ENCODE results near the gene COL9A3.

COL9A3 gene

DNA sequence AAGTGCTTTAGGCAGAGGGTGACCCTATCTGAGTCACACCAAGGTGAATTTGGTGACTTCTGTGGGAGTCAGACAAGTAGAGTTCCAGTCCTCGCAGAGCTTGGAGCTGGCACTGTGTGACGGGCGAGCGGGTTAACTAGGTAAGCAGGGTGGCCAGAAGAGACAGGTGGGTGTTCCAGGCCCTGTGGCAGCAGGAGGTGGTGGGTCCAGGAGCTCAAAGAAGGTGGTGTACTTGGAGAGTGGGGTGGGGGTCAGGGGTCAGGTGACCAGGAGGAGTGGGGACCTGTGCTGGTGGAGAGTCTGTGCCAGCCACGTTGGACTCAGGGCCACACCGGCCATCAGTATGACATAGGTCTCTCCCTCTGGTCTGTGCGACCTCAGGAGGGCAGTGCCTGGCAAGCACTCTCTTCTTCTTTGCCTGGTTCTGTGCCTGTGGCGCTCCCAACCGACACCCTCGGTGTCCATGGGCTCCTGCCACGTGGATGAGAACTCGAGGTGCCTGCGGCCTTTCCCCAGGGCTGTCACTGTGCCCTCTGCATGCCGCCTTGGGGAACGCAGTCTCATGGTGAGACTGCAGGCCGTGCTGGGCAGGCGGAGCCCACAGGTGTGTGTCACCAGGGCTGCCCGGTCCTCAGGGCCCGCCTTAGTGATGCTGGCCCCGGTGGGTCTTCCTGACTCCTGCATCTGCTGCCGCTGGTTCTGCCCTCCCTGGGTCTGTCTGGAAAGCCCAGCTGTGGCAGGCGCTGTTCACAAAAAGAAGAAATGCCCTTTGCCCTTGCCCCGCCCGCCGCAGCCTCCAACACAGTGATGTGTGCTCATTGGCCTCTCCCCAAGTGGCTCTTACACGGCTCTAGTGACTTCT lies 18.9 kb upstream of the COL9A3 start:
- DNase-seq, result no peak

DNA sequence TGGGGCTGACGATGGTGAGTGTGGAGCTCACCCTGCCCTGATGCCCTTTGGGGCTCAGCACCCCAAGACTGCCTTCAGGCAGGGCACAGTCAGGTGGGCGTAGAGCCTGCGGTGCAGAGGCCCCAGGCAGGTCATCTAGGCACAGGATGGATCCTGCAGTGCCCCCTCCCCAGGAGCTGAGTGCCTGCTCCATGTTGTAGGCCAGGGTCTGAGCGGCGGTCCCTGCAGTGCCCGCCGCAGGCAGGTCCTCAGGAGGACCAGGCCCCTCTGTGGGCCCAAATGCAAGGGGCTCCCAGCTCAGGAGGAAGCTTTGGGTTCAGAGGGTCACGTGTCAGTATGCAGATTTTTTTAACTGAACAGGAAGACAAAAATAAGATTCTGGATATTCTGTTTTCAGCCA lies 17.8 kb upstream of the COL9A3 start:
- no peak for DNase-seq

DNA sequence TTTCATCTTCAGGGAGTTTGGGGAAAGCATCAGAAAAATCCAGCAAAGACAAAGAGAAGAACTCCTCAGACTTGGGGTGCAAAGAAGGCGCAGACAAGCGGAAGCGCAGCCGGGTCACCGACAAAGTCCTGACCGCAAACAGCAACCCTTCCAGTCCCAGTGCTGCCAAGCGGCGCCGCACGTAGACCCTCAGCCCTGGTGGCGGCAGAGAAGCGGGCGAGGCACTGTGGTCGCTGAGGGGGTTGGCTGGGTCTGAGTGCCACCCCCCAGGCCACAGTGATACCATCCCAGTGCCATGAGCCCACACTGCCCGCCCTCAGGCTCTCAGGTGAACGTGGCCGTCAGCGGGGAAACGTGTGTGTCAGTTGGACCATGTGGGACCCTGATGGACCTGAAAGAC lies 17.4 kb upstream of the COL9A3 start:
- DNase-seq, result no peak

DNA sequence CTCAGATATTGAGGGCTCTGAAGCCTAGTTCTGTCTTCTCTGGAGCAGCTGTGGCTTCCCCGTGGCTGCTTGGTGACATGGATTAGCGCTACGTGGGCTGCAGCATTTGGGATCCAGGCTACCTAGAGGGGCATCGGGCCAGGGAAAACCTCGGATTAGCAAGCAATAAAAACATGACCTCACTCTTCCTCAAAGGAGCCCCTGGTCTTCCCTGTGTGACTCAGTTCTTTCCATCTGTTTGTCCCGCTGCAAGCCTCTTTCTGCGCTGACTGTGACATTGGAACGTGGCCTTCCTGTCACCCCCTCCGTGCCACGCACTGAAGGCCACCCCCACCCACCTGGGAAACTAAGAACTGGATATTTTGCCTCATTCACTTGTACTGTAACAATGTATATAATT lies 17.0 kb upstream of the COL9A3 start:
- DNase-seq, result no peak

DNA sequence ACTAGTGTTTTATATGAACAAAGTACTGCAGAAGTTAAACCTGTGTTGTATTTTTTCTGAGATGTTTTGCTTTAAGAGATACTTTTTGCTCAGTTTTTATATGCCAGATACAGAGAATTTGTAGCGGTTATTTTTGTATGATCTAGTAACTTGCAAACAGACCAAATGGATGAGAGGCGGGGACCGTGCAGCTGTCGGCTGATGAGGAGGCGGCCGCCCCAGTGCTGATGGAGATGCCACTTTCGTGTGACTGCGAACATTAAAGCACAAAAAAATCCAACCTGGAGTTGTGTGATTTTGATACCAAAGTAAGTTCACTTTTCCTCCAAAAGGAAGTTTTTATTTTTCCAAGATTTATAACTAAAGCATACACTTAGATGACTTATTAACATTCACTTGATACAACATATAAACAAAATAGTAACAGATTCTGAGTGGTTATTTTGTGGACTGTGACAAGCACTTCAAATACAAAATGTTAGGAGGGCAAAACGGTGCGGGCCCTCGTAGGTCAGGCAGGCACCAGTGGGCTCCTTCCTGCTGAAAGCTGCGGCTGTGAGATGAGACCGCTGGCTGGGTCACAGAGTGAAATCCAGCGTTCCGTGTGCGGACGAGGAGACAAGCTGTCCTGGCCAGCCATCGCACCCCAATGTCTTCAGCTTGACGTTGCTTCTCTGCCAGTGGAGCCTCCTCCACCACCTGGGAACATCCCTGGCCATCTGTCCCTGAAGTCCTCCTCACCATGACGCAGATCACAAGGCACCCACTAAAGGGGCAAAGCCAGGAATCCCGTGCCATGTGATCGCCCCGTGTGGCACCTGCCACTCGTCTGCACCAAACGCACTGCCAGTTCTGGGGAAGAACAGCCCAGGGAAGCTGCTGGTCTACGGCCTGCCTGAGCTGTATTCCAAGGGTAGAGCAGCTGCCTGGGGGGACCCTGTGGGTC lies 16.3 kb upstream of the COL9A3 start:
- no peak for DNase-seq

DNA sequence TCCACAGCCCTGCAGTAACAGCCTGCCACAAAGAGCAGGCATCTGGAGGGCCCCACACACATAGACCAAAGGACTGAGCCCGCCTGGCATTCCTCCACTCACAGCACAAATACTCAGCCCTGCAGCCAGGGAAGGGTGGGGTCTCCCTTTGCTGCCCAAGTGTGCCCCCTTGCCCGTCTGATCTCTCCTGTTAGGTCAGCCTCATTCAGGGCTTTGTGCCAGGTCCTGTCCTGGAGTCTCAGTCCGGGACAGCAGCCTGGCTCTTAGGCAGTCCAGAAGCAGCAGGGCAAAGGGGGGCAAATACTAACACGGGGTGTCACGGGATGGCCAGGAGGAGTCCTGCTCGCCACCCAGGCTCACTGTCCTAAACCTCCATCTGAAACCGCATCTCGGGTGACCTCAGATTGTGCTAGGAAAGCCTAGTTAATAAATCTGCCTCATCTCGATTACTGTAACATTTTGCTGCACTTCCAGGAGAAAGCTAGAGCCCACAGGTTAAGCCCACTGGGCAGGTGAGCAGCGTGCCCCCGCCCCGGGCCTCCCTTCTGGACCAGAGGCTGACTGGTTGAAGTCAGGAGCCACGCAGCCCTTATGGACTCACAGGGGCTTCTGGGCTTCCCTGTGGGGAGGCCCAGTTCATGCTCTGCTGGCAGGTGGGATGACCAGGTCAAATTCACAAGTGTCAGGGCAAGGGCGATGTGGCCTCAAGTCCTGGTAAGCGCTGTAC lies 15.4 kb upstream of the COL9A3 start:
- DNase-seq, result no peak

DNA sequence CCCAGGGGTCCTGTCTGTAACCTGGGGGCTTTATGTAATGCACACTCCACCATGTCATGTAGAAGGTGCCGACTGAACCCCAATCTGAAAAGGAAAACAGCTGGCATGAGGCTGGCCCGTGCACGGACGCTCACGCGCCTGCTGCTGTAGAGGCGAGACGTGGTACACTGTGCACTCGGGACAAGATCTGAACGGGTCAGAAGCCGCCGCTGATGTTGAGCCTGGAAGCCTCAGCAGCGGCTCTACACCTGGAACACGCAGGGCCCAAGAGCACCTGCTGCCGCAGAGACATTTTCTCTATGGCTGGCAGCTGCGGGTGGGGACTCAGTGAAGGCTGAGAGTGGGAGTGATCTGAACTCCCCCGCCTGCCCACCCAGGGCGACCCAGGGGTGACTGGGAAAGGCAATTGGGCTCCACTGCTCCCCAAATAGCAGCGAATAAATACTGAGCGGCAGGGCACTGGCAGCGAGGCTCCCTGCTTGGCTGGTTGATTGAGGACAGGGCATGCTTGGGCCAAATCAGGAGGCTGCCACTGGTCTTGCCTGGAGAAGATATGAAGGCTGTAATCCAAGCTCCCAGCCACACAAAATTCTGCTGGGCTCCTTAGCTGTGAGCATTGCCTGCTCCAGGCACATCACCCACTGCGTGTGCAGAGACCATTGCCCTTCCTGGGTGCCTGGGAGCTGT lies 14.7 kb upstream of the COL9A3 start:
- DNase-seq, result no peak

DNA sequence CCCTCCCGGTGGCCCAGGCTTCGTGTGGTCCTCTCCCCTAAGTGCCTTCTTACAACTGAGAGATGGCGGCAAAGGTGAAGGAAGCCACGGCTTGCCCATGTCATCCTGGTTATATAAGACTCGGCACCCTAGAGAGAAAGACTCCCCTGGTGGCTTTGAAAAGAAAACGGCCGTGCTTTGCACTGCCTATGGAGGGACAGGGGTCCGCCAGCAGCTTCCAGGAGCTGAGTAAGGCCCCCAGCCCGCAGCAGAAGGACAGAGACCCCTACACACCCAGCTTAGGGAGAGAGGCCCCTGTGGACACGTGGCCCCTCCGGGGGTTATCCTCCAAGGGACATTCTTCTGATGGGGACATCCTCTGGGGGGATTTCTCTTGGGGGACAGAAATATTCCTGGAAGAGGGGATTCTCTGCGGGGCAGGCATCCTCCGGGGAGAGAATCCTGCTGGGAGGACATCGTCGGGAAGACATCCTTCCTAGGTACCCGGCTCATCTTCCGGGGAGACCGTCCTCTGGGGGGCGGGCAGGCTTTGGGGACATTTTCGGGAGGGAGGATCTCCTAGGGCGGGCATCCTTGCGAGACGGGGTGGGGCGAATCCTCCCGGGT lies 12.7 kb upstream of the COL9A3 start:
- DNase-seq, result peak; percentile 52

DNA sequence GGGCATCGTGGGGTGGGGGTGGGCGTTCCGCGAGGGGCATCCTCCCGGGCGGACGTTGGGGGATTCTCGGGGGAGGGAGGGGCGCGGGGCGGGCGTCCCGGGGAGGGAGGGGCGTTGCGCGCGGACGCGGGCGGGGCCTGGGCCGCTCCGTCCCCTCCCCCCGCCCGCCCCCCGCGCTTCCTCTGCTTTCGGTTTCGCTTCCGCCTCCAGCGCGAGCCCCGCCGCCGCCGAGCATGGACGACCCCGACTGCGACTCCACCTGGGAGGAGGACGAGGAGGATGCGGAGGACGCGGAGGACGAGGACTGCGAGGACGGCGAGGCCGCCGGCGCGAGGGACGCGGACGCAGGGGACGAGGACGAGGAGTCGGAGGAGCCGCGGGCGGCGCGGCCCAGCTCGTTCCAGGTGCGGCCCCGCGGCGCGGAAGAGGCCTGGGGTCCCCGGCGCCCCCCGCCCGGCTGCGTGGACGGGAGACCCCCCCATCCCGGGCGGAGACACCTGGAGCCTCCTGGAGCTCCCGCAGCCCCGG lies 12.2 kb upstream of the COL9A3 start, which contains the start of gene OGFR:
Gene OGFR, plus strand, starts transcription at position 209 of the 528 bp plus-strand sequence. Its CDS starts 25 bp downstream, at position 234.
- DNase-seq, result peak; percentile 51

DNA sequence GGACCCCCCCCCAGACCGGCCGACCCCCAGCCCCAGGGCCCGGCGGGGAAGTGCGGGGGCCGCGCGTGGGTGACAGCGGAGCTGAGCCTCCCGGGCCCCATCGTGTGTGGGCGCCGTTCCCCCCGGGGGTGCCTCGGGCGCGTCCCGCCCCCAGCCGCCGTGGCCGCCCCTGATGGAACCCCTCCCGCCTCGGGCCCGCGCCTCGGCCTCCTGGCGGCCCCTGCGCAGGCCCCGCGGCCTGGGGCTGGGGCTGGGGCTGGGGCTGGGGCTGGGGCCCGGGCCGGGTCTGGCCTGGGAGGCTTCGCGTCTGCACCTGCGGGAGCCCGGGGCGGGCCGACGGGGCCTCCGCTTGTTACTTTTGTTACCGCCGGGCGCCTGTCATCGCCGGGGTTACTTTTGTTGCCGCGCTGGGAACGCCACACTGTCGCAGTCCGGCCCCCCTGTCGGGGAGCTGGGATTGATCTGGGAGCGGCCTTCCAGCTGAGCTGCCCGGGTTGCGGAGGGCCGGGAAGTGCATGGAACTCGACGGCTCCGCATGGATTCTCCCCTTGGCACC lies 11.6 kb upstream of the COL9A3 start:
- DNase-seq, result no peak

DNA sequence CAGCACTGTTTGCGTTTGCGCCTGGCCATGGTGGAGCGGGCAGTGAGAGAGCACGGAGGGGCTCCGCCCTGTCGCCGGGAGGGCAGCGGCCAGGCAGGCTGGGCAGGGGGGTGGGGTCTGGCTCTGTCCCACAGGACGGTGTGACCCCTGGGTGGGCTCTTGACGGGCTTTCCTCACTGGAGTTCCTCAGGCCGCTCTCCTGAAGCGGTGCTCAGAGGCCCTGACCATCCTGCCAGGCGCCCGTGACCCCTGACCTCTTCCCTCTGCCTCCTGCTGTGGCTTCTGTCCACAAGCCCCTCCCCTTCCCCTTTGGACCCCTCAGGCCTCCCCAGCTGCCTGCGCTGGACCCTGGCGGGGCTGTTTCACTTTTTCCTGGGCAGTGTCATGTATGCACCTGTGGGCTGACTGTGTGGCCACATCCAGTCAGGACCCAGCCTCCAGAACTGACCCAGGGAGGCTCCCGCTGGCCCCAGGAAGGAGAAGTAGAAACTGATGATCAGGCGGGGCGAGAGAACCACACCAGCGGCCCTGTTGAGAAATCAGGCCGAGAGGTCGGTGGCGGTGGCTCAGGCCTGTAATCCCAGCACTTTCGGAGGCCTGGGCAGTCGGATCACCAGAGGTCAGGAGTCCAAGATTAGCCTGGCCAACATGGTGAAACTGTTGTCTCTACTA lies 11.0 kb upstream of the COL9A3 start:
- DNase-seq, result no peak

DNA sequence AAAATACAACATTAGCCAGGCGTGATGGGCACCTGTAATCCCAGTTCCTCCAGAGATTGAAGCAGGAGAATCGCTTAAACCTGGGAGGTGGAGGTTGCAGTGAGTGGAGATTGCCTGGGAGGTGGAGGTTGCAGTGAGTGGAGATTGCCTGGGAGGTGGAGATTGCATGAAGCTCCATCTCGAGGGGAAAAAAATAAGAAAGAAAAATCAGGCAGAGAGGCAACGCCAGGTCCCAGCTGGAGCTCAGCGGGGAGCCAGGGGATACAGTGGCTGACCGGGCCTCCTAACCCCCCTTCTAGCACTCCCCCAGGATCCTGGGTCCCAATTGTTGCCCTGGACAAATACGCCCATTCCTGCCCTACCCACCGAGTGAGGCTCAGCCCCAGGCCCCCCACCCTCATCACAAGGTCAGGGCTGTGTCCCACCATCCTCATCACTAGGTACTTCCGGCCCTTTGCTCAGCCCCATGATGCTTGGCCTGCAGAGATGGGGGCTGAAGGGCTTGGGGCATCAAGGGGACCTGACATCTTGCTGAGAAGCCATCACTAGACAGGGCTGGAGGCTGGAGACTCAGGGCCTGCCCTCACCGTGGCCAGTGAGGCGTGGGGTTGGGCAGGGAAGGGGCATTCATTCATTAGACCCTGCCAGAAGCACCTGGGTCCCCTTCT lies 10.3 kb upstream of the COL9A3 start:
- no peak for DNase-seq

DNA sequence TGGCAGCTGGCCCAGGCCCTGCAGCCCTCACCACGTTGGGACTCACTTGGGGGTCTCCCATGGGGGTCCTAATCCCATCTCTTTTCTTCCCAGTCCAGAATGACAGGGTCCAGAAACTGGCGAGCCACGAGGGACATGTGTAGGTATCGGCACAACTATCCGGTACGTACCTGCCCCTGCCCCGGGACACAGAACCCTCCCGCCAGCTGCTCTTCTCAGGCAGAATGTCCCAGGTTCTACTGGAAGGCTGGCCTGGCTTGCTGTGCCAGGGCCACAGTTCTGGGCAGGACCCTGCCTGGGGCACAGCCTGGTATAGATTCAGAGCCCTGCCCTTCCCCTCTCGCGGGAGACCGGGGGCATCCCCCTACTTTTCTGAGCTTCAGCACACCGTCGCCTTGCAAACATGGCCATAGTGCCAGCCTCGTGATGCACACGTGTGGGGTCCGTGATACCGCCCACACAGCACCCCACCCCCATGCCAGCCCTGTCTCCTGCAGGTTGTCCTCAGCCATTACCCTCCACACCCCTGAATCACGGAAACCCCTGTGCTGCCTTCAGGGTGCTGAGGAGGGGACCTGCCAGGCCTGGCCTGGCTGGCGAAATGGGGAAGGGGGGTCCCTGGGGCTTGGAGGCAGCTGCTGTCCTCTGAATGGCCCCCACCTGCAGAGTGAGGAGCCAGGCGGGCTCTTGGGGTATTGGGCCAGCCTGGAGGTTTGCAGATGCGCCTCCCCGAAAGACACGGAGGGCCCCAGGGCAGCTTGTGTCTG lies 9.2 kb upstream of the COL9A3 start:
- DNase-seq, result no peak

DNA sequence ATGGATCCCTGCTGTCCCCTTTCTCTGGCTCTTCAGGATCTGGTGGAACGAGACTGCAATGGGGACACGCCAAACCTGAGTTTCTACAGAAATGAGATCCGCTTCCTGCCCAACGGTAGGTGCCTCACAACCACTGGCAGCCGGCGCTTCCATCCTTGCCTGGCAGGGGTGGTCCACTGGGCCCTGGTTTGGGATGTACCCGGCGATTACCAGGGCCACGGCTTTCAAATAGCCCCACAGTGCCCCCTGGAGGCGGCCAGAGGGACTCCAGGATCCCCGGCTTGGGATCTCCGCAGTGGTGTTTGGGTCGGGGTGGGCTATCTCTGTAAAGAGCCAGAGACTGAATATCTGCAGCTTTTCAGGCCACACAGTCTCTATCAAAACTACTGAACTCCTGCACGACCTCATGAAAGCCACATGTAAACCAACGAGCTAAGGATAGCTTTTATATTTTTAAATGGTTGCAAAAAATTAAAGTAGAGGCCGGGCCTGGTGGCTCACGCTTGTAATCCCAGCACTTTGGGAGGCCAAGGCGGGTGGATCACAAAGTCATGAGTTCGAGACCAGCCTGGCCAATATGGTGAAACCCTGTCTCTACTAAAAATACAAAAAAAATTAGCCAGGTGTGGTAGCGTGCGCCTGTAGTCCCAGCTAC lies 8.5 kb upstream of the COL9A3 start:
- peak; percentile 69 for DNase-seq

DNA sequence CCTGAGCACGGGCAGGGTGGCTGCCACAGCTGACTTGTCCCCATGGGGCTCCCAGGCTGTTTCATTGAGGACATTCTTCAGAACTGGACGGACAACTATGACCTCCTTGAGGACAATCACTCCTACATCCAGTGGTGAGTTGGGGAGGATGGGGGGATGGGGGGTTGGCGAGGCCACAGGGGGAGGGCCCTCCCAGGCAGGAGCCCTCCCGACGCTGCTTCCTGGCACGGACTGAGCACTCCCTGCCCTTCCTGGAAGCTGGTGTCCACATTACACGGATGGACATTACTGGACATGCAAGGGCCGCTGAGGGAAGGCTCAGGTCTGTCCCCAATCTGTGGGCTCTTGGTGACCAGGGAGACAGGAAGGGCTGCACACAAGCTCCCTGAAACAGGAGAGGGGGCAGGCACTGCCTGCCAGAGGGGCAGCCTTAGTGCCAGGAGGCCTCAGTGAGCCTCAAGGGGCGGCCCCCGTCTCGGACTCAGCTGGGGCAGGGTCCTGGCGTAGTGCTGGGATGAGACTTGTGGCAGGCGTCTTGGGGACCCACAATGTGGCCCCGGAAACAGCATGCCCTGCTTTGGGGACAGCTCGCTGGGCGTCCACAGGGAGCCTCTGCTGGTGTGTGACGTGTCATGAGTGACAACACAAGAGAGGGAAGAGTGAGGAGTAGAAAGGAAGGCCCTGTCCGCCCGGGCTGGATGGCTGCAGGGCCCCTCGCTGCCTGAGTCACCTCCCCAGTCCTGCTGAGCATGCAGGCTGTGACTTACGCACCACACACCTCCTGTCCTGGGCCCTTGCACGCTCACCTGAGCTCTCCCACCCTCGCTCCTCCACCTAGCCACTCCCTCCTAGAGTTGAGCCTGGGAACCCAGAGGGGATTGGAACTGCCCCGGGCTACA lies 7.1 kb upstream of the COL9A3 start:
- DNase-seq, result no peak

DNA sequence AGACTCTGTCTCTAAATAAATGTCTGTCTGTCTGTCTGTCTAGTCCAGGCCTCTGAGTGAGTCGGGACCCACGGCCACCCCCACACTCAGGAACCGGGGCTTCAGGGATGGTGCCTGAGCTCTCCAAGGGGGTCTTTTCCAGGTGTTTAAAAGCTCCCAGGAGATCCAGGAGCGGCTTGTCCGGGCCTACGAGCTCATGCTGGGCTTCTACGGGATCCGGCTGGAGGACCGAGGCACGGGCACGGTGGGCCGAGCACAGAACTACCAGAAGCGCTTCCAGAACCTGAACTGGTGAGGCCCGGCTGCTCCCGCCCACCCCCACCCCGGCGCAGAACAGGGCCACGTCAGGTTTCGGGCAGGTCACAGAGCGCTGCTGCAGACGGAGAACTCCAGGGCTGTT lies 5.5 kb upstream of the COL9A3 start:
- no peak for DNase-seq

DNA sequence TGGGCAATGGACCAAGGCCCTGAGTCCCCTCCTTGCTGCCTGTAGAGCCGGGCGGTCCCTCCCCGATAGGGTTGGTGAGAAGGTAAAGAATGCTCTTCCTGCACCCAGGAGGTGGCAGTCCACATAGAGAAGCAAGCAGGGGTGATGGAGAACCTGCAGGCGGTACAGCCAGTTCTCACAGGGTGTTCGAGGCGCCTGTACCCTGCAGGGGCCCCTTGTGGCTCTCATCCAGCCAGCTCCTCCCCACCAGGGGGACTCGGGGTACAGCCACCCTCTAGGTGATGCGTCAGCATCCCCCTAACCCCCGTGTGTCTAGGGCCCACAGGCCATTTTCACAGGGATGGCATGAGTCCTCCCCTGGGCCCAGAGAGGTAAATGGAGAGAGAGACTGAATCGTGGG lies 5.1 kb upstream of the COL9A3 start:
- no peak for DNase-seq
